GM18505 (cell line): ENCODE results near the gene SNRNP70.

Experiments used
- ATAC-seq: cut with Tn5 transposase; IDR thresholded peaks from one replicate; pipeline ENCODE4 v1.9.1; 2021; ENCODE audit not compliant: unreplicated experiment
- POLR2A ChIP-seq: IDR thresholded peaks from 4 replicates; pipeline ENCODE4 v1.6.1; 2011; ENCODE audit warnings: borderline replicate concordance; ENCODE audit not compliant: insufficient read depth, insufficient read length; ENCODE audit errors: extremely low read depth

Gene SNRNP70

GRCh38 chr19:49157445-49158224, 72.4 kb downstream of the SNRNP70 start, which contains the start of gene TRPM4:
TRPM4 (plus strand) TSS chr19:49157792; CDS start chr19:49157867, 75 bp downstream.
- no peak for TF ChIP-seq POLR2A
- no peak for ATAC-seq
